Left hindlimb (tissue), 1 donor: ENCODE data around the gene LAP3.

Source experiments
- DNase-seq: peaks from one replicate; pipeline ENCODE4 v3.0.0-alpha.2; 2018

LAP3 gene

GRCh38 chr4:17623451-17624001 lies 46.5 kb downstream of the LAP3 start:
- DNase-seq, result no peak

- DNase-seq, result no peak
Observed at GRCh38 chr4:17624821-17625220, 47.8 kb downstream of the LAP3 start.

GRCh38 chr4:17630228-17630627 lies 53.2 kb downstream of the LAP3 start:
- DNase-seq, result no peak

GRCh38 chr4:17633600-17633999 lies 56.6 kb downstream of the LAP3 start:
- DNase-seq, result no peak

GRCh38 chr4:17635056-17635455 lies 58.1 kb downstream of the LAP3 start:
- no peak for DNase-seq

- DNase-seq, result no peak
Observed at GRCh38 chr4:17636341-17636695, 59.3 kb downstream of the LAP3 start.

GRCh38 chr4:17636696-17637622 lies 60.0 kb downstream of the LAP3 start:
- DNase-seq, result peak; percentile 58

GRCh38 chr4:17639136-17639535 lies 62.1 kb downstream of the LAP3 start:
- no peak for DNase-seq

- DNase-seq, result no peak
Observed at GRCh38 chr4:17642398-17642783, 65.4 kb downstream of the LAP3 start.

GRCh38 chr4:17646693-17647092 lies 69.7 kb downstream of the LAP3 start:
- DNase-seq, result no peak

- DNase-seq, result no peak
Observed at GRCh38 chr4:17647176-17647806, 70.3 kb downstream of the LAP3 start.

- no peak for DNase-seq
Observed at GRCh38 chr4:17647927-17648326, 70.9 kb downstream of the LAP3 start.

GRCh38 chr4:17650406-17650805 lies 73.4 kb downstream of the LAP3 start:
- DNase-seq, result no peak

GRCh38 chr4:17654701-17655100 lies 77.7 kb downstream of the LAP3 start:
- no peak for DNase-seq

GRCh38 chr4:17657090-17657489 lies 80.1 kb downstream of the LAP3 start:
- DNase-seq, result no peak
